AG20443 (cell line): ENCODE results near the gene CDH26.

Experiments used
- DNase-seq: peaks from one replicate; pipeline ENCODE4 v3.0.0; 2012; ENCODE audit warnings: low spot score, mixed read lengths

The CDH26 gene

DNA sequence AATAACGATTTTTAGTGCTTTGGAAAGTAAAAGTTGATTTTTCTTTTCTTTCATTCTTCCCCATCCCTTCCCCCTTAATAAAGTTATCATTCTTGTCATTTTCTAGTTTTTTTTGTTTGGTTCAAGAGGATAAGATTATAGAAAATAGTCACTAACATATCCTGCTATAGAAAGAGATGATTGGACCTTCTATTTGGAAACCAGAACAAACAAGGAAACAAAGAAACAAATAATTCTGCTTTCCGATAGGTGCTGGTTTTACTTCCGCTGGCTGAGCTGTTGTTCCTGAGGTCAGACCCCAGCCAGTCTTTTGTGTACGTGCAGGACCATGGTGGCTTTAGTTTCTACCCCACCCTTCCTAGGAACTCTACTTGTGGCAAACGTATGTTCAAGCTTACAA lies at the start of gene CDH26:
Gene CDH26, plus strand, starts transcription at position 301 of the 400 bp plus-strand sequence. CDS start 304 bp downstream, outside the sequence.
- no peak for DNase-seq

DNA sequence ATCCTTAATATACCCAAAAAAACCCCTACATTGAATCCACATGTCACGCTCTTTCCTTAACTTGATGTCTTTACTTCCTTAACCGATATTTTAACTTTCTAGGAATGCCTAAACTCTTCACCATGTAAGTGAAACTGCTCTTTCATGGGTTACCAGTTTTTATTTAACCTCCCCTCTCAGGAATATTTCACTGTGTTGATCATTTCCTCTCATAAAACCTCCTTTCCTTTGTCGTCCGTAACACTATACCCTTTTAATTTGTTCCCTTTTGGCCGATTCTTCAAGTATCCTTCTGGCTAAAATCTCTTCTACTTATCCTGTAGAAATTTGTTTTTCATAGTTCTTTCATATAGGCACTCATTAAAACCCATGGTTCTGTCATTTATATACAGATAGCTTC lies 49.4 kb upstream of the CDH26 start:
- DNase-seq = no peak

DNA sequence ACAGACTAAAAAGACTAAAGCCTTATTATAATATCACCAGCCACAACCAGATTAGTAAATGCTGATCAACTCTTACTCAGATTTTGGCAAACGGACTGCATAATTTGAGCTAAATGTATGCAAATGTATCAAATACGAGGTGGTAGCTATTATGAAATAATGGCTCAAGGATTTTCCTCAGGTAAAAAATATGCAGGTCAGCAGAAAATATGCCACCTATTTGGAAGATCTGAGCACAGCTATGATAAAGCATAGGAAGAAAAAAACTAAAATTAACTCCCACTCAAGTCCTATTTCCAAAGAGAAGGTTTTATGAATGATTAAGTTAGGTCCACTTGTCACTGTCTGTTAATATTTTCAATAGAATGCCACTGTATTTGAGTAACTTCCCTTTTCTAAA lies 47.2 kb upstream of the CDH26 start:
- DNase-seq = no peak

DNA sequence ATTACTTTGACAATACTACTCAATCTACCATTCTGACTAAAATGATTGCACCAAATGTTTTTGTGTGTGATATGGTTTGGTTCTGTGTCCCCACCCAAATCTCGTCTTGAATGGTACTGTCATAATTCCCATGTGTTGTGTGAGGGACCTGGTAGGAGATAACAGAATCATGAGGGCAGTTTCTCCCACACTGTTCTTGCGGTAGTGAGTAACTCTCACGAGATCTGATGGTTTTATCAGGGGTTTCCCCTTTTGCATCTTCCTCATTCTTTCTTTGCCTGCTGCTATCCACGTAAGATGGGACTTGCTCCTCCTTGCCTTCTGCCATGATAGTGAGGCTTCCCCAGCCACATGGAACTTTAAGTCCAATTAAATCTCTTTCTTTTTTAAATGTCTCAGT lies 45.6 kb upstream of the CDH26 start:
- no peak for DNase-seq

DNA sequence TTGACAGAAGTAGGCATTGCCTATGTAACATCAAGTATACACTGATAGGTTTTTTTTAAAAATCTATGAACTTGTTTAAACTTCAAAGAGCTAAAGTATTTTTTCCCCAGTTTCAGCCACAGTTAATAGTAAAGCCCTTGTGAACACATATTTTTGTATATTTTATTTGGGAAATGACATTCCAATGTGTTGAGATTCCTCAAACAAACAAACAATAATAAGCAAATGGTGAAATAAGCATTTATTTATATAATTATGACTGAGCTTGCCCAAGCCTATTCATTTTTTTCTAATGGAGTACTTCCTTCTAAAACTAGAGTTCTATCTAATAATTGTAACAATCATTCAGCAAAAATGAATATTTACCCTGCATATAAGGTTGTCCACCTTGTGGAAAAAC lies 37.3 kb upstream of the CDH26 start:
- DNase-seq = no peak

DNA sequence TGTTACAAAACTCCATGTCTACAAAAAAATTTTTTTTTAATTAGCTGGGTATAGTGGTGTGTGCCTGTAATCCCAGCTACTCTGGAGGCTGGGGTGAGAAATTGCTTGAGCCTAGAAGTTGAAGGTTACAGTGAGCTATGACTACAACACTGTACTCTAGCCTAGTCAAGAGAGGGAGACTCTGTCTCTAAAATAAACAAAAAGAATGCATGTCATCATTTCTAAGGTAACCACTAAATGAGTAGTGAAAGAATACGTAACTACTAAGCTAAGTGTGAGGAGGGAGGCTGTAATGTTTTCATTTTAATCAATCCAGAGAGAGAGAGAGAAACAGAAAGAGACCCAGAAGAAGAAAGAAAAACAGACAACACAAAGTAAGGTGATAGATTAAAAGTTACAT lies 34.7 kb upstream of the CDH26 start:
- no peak for DNase-seq

DNA sequence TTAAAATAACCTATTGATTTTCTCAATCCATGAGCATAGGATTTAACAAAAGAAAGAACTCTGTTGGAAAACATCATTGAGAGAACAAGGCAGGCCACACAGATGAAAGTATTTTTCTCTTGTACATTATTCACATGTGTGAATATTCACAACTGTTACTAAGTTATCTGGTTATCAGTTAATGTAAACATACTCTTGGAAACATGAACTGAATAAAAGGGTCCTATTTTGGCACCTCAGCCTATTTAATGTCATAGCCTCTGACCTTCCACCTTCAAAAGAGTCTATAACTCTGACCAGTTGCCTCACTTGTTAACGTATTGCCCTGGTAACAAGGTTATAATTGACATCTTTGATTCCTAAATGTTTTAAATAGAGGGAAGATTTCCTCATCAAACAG lies 32.9 kb upstream of the CDH26 start:
- no peak for DNase-seq

DNA sequence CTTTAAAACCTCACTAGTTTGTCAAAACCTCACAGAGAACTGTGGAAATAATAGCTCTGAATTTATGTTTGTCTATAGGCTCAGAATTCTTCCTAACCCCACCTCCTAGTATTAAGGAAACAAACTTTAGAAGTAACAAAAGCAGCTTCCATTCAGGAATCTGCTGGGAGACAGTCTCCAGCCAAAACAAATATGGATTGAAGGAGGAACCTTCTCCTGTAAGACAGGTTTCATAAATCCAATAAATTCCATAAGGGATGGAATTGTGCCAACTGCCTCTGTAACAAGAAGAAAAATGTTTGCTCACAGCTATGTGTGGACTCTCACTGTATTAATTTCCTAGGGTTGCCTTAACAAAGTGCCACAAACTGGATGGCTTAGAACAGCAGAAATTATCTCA lies 32.3 kb upstream of the CDH26 start:
- DNase-seq = no peak

DNA sequence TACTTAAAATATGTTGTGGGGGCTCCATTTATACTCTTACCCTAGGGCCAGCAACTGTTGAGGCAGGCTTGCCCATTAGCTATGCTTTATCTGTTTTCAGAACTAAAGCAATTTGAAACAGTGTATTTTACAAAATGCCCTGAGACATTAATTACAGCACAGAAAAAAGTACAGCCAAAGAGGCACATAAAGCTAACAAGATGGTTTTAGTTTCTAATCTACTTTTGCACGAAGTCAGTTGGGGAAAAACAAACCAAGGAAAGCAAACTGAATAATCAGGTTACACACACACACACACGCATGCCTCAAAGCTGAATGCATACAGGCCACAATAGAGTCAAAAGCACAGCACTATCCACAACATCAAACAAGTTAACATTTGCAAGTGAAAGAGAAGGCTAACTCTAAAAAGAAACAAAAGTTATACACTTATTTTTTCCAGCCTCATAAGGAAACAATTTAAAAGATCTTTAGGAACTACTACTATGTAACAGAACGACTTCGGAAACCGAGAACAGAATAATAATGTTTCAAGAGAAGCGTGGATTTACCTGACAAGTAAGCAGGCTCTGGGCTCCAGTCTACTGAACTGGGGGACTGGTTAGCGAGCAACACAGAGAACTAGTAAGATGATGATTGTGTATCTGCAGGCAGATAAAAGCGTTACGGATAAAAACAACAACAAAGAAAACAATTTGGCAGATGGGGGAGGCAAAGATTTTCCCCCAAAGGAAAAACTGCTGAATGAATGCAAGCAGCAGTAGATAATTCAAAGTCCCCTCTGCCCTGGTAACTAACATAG lies 26.5 kb upstream of the CDH26 start:
- DNase-seq = no peak

DNA sequence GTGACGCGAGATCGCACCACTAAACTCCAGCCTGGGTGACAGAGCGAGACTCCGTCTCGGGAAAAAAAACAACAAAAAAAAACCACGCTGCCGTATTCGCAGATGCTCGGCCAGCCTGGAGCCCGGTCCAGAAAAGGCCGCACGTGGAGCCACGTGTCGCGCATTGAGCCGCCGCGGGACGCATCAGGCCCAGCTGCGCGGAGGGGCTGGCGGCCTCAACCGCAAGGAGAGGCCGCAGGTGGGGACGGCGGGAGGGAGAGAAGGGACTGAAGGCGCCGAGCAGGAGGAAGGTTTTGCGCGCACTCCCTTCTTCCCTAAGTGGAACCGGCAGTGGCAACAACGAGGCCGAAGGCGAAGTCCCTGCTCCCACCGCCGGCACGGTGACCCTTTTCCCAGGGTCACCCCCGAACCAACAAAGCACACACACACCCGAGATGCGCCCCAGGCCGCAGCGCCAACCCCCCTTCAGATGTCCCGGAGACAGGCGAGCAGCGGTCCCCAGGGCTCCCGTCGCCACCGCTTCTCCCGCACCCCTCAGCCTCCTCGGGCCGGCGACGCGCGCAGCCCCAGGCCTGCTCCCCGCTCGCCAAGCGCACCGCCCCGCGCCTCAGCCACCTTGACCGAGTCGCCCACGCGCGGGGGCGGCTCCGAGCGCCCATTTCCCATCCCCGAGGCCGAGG lies 25.5 kb upstream of the CDH26 start:
- no peak for DNase-seq

DNA sequence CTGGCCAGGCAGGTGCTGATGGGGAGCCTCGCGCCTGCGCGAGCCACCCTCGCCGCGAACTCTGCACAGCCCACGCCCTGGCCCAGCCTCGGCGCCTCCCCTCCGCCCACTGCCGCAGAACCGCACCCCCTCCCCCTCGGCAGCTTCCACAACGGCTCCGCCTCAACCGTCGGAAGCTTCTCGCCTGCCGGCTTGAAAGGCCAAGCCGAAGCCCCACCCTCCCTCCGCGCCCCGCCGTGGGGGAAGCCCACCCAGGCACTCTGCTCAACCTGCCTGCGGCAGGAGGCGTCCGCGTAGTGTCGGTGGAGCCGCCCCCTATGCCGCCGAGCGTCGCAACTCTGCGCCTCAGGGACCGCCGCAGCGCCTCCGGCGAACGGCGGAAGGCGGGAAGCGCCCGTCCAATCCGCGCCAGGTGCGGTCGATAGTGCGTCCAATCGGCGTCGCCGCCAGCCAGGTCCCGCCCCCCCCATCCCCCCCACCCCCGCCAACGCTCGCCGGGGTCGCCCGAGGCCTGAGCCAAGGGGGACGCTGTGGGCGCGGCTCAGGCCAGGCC lies 24.9 kb upstream of the CDH26 start, which contains the start of gene SYCP2:
Gene SYCP2, minus strand, starts transcription at position 342 of the 553 bp plus-strand sequence. CDS start 11,224 bp downstream, outside the sequence.
- peak; percentile 85 for DNase-seq

DNA sequence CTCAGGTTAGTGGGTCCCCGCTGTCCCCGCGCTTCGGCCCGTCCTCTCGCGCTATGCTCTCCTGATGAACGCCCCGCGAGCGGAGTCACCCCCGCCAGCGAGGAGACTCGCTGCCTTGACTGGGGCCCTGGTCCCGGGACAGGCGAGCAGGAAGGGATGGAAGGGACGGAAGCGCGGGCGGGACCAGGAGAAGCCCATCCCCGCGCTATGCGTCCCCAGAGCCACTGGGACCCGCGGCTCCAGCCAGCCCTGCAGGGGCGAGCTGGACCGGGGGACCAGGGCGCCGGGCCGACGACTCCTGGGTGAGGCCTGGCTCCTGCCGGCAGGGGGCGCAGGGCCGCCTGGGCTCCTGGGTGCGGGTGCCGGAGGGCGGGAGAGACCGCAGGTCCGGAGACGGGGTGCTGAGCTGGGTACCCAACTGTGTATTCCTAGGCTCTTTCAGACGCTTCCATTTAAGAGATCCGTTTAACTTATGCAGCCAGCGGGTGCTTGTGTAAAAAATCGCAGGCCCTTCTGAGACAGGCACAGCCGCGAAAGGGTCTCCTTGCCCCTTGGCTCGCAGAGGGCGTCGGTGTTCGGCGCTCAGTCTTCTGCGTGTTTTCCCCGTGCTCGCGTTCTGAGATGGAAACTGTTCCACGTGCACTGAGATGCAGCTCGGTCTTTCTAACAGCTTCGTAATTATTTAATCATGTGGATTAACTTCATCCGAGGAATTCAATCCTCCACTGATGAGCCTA lies 24.2 kb upstream of the CDH26 start:
- DNase-seq = peak; percentile 94

DNA sequence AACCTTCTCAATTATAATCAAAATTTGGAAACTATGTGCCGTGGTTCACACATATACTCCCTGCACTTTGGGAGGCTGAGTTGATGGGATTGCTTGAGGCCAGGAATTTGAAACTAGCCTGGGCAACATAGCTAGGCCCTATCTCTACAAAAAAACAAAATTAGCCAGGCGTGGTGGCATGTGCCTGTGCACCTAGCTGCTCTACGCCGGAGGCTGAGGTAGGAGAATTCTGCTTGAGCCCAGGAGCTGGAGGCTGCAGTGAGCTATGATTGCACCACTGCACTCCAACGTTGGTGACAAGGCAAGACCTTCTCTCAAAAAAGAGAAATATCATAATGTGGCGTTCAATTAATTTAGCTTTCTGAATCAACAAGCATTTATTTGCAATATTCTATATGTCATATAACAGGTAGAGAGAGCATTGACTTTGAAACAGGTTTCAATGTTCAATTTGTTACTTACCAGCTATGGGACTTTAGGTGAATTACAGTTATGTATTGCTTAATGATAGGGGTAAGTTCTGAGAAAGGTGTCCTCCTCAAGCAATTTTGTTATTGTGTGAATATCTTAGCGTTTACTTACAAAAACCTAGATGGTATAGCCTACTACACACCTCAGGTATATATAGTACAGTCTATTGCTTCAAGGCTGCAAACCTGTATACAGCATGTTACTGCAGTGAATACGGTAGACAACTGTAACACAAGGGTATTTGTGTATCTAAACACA lies 22.6 kb upstream of the CDH26 start:
- DNase-seq = no peak

DNA sequence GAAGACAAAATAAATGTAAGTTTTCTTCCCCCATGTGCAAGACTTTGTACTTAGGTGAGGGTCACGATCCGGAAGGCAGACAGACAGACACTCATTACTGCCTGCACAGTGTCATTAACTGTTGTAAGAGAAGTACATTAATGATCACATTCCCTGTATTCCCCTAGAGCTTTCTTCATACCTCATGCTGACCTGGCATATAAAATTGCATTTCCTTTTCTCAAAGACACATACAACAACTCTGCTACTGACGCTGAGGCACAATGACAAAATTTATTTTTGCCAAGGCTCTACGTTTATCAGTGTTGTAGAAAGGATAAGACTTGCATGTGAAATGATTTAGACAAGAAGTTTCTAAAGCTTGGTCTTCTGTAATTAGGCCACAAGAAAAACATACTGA lies 21.8 kb upstream of the CDH26 start:
- no peak for DNase-seq

DNA sequence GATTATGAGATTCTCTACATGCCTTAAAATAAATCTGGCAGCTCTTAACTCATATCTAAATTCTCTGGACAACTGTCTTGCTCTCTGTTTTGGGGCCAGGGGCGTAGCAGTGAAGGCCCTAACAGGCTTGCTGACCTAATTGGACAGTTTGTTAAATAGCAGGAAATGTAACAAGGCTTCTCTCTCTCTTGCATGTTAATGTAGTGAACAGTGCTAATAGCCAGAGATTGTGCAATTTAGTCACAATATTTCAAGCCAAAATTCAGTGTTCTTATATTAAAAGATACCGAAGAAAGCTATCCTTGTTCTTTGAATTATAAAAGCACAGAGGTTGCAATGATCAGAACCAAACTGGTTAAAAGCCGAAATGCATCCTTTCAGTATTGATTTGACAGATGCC lies 21.1 kb upstream of the CDH26 start:
- no peak for DNase-seq

DNA sequence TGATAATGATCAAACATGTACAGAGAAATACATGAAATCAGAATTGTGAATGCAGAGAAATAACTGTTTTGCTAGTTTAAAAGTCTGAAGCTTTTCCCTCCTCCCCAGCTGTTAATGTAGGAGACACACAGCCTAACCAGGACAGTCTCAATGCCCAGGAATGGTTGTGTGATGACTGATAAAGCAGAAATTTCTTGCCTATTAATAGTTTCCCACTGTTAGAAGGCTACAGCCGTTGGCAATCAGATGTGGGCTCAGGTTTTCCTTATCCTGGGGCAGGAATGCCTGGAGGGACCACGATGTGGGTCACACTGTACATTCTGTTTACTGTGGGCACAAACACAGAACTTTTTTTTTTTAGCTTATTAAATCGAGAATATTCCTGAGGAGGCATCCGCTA lies 20.0 kb upstream of the CDH26 start:
- peak; percentile 68 for DNase-seq

DNA sequence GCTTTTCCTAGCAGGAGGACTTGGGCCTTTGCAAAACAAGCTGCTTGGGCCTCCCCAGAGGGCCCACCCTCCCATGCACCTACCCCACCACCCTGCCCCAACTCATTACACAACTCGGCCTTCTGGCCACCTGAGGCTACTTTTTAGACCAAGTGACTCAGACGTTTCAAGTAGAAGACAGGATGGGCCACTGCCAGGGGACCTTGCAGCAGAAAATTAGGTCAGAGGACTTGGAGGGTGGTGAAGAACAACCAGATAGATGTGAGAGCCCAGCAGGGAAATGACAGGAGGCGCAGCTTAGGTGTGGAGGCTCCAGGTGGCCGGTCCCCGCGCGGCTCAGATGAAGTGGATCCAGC lies 19.5 kb upstream of the CDH26 start:
- no peak for DNase-seq

DNA sequence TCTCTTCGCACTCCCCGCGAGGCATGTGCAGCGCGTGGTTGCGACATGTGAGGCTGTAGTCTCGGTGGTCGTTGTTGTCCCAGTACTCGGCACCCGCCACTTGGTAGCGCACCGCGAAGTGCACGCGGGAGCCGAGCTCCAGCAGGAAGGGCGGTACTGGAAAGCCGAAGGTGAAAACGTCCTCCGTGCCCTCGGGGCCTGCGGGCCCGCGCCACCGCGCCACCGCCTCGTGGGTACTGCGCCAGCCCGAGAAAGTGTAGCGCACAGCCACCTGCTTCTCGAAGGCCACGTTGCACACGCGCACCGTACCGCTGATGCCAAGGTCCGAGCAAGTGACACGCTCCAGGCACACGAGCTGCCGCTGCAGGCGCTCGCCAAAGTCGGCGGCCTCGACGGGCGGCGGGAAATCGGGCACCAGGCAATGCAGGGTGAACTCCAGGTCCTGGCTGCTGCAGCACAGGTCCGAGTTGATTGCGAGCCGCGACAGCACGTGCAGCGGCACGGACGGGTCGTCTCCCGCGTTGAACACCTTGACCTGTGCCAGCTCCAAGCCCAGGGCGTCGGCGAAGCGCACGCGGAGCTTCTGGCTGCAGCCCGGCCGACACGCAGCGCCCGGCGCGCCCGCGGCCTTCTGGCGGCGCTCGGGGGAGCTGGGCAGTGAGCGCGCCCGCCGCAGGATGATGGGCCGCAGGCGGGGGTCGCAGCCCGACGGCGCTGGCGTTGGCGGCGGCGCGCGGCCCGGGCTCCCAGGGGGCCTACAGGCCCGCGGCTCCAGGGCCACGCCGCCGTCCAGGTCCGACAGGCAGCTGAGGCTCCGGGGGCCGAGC lies 19.0 kb upstream of the CDH26 start:
- peak; percentile 37 for DNase-seq

DNA sequence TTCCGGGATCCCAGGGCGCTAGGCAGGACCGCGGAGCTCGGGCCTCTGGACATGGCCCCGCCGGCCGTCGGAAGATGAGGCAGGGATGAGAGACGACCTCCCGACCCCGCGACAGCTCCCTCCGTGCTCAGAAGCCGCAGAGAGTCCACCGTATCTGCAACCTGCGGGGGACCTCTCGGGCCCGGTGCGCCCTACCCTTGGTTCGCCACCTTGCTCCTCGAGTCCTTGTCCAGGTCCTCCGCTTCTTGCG lies 18.4 kb upstream of the CDH26 start:
- no peak for DNase-seq

DNA sequence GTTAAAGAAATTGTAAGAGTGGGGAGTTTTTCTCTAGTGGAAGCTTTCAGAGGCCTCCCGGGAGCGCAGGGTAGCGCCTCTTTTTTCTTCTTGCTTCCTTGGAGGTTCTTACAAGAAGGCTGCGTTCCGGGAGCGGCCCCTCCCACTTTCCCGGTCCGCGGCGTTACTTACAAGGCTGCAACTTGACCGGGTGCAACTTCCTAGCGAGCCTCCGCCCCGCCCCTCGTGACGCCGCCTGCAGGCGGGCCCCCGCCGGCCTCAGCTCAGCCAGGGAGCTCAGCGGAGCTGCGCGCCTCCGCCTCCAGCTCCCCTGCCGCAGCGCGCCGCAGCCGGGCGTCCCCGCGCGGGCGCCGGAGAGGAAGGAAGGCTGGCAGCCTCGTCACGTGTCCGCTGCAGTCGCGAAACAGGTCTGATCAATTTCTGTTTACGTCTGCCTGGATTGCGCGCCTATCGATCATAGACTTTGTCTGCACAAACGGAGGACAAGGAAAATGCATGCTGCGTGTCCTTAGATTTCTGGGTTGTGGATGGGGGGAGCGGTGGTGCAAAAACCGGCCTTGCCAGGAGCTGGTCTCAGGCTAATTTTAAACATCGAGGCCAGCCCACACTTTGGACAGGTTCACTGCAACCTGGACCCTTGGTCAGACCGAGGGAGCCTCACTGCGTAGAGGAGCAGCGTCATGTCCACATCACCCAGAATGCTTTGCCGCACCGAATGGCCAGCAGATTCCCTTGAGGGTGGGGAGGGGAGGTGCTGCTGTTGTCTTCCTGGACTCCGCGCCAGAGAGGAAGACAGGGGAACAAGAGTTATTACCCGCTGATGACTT lies 17.9 kb upstream of the CDH26 start, which contains the start of the genes FAM217B and PPP1R3D:
Gene FAM217B, plus strand, starts transcription at position 261 of the 827 bp plus-strand sequence. CDS start 3,555 bp downstream, outside the sequence.
Gene PPP1R3D, minus strand, starts transcription at position 177 of the 827 bp plus-strand sequence. CDS start 374 bp downstream, outside the sequence.
- DNase-seq = peak; percentile 97
